IMR-90 (cell line): ENCODE data around the gene MAML3.

Experiments
- CTCF ChIP-seq: conservative IDR thresholded peaks from 2 replicates; pipeline ENCODE4 v1.5.1; 2012; ENCODE audit warnings: mild to moderate bottlenecking, low read depth, low read length, improper control_type of control experiment
- MXI1 ChIP-seq: IDR thresholded peaks from 2 replicates; pipeline ENCODE4 v1.6.1; 2012; ENCODE audit warnings: low read depth, mild to moderate bottlenecking, low read length, moderate library complexity, borderline replicate concordance
- NFE2L2 ChIP-seq: fragments of 150-350 bp; IDR thresholded peaks from 2 replicates; pipeline ENCODE4 v1.6.1; 2016; ENCODE audit warnings: low read depth, mild to moderate bottlenecking, low read length

- no peak for TF ChIP-seq MXI1
- no peak for TF ChIP-seq CTCF
- TF ChIP-seq NFE2L2 = no peak
Measured at GRCh38 chr4:139808381-139808807, 345.6 kb downstream of the MAML3 start.
